ENCODE measurements around the gene FAM98A. TPM values are rescaled to one million over a fixed set of nuclear protein-coding genes. Genes with fewer than 3 reads are reported as not detected.

The FAM98A gene
- total and polyA plus RNA-seq, 7 donors: 31.6 to 125 (median 54.0) TPM

- TF ChIP-seq CTCF (IDR thresholded peaks at IDR 0.05): peak; percentile 88
- intact Hi-C loops (cut with DNase I): loop anchor here (5.0 to 10.0 kb wide), 3 partner anchors 106 to 289 kb away; partner anchors contain the start of gene RASGRP3 (in 1 of the 2)
- Histone ChIP-seq H3K4me3 (no peak overlapping the region), H3K27me3 (ENCODE audit: insufficient read depth in 3 of 3, low read length in 2 of 3) (no peaks in the 10 kb centered on the region), H3K9me3 (no peaks in the 10 kb centered on the region), H3K36me3 (ENCODE audit: insufficient read depth in 1 of 2, low read depth in 1 of 2) (peaks cover 9 to 48% of the 10 kb centered on the region in 2 donors), H3K4me1 (peaks cover 19% of the 10 kb centered on the region), H3K27ac (no peak overlapping the region)
- ATAC-seq (peak; percentile 46 to 72 (median 58)), DNase-seq (no peak)
- WGBS, 3 donors: 13 to 26% (median 23%) methylated on average over 2 of the region's 2 CpGs
Observed at GRCh38 chr2:33583194-33583938, 15.7 kb downstream of the FAM98A start.

- intact Hi-C loops (cut with DNase I): loop anchor here (5.0 to 10.0 kb wide), 3 partner anchors 105 to 287 kb away; partner anchors contain the start of gene RASGRP3 (in 1 of the 2)
- Histone ChIP-seq H3K27ac (no peak overlapping the region), H3K4me3 (no peak overlapping the region), H3K27me3 (ENCODE audit: insufficient read depth in 3 of 3, low read length in 2 of 3) (no peaks in the 10 kb centered on the region), H3K4me1 (peaks cover 8% of the 10 kb centered on the region), H3K36me3 (ENCODE audit: insufficient read depth in 1 of 2, low read depth in 1 of 2) (peaks cover 9 to 35% of the 10 kb centered on the region in 2 donors), H3K9me3 (no peaks in the 10 kb centered on the region)
- ATAC-seq (no peak), DNase-seq (no peak)
- TF ChIP-seq CTCF (IDR thresholded peaks at IDR 0.05): no peak
- 78 to 88% (median 82%) methylated on average over 5 of the region's 5 CpGs for WGBS, 3 donors
Observed at GRCh38 chr2:33581872-33582271, 17.2 kb downstream of the FAM98A start.

GRCh38 chr2:33579227-33579626, 19.9 kb downstream of the FAM98A start:
- intact Hi-C loops (cut with DNase I): loop anchor here in 1 of 2 donors (5.0 kb wide), 1 partner anchor 107 kb away; no protein-coding TSS in a partner anchor
- Histone ChIP-seq H3K4me3 (no peak overlapping the region), H3K9me3 (no peaks in the 10 kb centered on the region), H3K36me3 (ENCODE audit: insufficient read depth in 1 of 2, low read depth in 1 of 2) (peaks cover 3 to 9% of the 10 kb centered on the region in 2 donors), H3K4me1 (no peaks in the 10 kb centered on the region), H3K27me3 (ENCODE audit: insufficient read depth in 3 of 3, low read length in 2 of 3) (no peaks in the 10 kb centered on the region), H3K27ac (no peak overlapping the region)
- WGBS, 3 donors: 83 to 91% (median 90%) methylated on average over 5 of the region's 5 CpGs
- ATAC-seq (no peak), DNase-seq (no peak)
- TF ChIP-seq CTCF (IDR thresholded peaks at IDR 0.05): no peak

GRCh38 chr2:33577668-33578067, 21.4 kb downstream of the FAM98A start:
- no peaks in the 10 kb centered on the region for H3K36me3 ChIP-seq (ENCODE audit: insufficient read depth in 1 of 2, low read depth in 1 of 2)
- intact Hi-C loops (cut with DNase I): loop anchor here in 1 of 2 donors (5.0 kb wide), 1 partner anchor 105 kb away; no protein-coding TSS in a partner anchor
- TF ChIP-seq CTCF (IDR thresholded peaks at IDR 0.05): no peak
- H3K27ac ChIP-seq: no peak overlapping the region
- DNase-seq (no peak), ATAC-seq (no peak)
- 53 to 63% (median 55%) methylated on average over 2 of the region's 2 CpGs for WGBS, 3 donors
- no peaks in the 10 kb centered on the region for H3K27me3 ChIP-seq (ENCODE audit: insufficient read depth in 3 of 3, low read length in 2 of 3)
- H3K4me1 ChIP-seq: no peaks in the 10 kb centered on the region
- H3K9me3 ChIP-seq: no peaks in the 10 kb centered on the region
- no peak overlapping the region for H3K4me3 ChIP-seq

All from psoas muscle (tissue), 8 donors.